ENCODE results near the gene AGBL4.

AGBL4 gene

DNA sequence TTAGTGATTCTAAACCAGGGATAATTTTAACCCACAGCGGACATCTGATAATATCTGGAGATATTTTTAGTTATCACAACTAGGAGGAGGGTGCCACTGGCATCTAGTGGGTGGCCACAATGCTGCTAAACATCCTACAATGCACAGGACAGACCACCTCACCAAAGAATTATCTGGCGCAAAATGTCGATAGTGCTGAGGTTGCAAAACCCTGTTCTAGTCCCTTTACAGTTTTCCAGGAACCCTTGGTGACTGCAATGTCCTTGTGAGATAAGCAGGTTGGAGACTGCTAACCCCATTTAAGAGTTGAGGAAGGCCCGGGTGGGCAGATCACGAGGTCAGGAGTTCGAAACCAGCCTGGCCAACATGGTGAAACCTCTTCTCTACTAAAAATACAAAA lies 1083.9 kb downstream of the AGBL4 start:
- DNase-seq = no peak

DNA sequence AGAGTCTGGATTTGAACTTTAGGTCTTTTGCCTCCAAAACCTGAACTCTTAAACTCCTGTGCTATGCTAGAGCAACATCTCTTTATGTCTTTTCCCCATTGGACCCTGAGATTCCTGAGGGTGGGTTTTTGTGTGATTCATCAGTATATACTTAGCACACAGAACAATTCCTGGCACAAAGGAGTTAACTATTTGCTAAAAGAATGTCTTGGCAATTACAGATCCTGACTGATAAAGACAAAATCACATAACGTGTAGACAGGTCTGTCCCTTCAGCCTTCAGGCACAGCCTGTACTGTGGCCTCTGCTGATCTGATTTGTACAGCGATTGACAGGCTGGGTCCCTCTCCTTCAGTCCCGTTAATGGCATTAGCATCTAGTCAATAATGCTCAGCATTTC lies 1084.7 kb downstream of the AGBL4 start:
- DNase-seq = no peak

DNA sequence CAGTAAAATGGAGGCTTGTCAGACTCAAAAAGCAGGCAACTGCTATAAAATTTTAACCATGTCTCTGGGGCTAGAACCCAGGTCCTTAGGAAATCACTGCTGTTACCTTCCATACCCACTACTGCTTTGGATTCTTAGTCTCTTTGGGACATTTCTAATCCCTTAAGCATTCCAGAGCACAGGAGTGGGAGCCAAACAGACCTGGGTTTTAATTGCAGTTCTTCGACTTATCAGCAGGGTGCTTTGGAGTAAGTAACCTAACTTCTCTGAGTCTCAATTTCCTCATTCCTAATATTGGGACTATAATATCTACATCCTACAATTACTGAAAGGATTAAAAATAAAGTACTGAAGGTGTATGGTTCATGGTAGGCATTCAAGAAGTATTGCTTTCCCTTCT lies 1086.0 kb downstream of the AGBL4 start:
- DNase-seq = no peak

DNA sequence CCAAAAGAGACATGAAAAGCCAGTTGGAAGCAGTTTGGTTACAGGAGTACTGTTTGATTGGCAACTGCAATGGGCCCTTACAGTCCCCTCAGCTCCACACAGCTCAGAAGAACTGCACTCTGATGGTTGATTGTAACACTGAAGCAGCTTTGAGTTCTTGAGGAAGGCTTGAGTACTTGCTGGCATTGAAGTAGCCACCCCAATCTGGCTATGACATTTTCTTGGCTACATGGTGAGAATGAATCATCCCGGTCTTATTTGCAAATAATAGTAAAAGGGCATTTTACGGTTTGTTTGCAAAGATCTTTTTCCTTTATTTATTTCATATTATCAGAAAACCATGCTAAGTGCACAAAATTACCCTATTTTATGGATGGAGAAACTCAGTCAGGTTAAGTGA lies 1087.3 kb downstream of the AGBL4 start:
- DNase-seq = no peak

DNA sequence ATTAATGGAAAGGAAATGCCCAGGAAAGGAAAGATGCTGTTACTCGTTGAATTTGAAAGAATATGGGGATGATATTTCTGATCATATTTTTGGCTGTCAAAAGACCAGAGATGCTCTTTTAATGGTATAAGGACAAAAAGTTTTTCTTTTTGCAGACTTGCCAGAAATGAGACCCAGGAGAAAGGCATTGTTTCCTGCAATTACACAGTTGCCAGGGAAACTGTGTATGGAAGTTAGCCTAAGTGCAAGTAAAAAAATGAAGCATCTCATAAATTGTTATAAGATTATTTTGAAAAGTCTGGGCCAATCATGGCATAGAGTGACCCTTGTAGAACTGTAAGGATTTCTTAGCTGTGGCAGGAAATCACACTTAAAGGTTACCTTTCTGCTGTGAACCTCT lies 1091.4 kb downstream of the AGBL4 start:
- no peak for DNase-seq

DNA sequence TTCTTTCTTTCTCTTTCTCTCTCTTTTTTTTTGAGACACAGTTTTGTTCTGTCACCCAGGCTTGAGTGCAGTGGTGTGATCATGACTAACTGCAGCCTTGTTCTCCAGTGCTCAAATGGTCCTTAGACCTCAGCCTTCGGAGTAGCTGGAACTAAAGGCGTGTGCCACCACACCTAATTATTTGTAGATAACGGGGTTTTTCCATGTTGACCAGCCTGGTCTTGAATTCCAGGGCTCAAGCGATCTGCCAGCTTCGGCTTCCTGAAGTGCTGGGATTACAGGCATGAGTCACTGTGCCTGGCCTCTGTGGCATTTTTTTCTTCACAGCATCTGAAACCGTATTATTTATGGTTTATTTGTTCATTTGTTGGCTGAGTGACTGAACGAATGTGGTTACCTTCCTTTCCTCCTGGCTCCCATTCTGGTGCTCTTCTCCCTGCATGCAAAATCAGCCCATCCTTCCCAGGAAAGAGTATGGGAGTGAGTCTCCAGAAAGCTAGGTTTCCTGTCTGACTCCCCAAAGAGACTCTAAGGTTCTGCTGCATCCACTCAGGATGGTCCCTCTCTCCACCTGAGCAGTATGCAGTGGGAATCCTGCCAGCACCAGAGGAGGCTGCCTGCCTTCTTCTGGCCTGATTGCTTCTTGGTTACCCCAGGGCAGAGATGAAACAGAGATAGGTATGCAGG lies 1092.1 kb downstream of the AGBL4 start:
- no peak for DNase-seq

DNA sequence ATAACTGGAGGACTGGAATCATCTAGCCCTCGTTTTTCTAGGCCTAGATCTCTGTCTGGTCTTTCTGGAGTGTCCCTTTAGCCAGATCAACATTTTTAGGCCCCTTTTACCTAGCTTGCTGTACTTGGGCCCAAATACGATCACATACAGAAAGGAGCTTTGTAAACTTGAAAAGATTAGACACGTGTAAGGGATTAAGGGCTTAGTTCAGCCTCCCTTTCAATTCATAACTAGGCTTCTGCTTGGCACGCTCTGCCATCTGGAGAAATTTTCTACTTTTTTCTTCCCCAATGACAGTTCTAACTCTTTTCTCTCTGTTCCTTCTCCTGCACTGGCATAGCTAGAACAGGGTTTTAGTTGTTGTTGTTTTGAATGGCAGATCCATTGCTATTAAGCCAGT lies 1093.7 kb downstream of the AGBL4 start:
- no peak for DNase-seq

DNA sequence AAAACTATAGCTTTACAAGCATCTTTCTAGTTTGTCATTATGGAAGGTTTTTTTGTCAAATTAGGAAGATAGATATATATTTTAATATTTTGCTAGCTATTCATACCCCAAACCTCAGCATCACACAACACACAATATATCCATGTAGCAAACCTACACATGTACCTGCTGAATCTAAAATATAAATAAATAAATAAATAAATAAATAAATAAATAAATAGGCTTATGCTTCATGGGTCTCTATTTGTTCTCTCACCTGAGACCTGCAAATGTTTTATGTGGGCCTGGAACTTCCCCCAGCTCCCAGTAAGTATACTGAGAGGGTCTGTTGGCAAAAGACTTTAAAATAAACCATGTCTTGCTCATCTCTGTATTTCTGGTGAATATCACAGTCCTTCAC lies 1099.7 kb downstream of the AGBL4 start:
- no peak for DNase-seq

DNA sequence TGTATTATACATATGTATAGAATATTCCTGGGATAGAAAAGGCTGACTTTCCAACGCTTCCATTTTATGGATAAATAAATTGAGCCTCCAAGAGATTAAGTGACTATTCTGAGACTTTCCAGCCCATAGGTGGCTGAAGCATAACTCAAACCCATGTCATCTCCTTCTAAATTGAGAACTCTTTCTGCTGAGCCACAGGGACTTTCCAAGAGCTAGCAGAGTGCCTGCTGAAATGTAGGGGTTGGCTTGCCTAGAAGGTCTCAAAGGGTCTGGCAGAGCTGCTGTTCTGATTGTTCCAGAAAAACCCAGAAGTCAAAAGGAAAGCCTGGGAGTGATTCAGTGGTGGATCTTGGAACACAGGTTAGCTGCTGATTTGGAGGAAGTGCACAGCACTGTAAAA lies 1100.6 kb downstream of the AGBL4 start:
- no peak for DNase-seq

DNA sequence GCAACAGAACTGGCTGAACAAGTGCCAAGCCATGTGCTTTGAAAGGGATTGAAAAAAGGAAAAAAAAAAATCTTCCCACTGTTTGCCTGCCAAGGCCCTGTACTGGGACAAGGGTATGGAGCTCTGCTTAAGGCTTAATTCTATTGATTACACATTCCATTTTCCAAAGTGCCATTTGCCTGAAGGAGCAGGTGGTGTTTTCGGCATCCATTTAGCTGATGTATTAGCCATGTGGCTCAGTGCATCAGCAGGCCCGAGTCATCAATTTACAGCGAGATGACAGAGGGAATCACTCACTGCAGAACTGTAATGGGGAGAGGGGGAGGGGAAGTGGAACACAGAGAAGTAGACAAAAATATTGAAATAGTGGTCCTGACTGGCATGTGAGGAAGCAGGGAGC lies 1102.9 kb downstream of the AGBL4 start:
- DNase-seq = no peak

DNA sequence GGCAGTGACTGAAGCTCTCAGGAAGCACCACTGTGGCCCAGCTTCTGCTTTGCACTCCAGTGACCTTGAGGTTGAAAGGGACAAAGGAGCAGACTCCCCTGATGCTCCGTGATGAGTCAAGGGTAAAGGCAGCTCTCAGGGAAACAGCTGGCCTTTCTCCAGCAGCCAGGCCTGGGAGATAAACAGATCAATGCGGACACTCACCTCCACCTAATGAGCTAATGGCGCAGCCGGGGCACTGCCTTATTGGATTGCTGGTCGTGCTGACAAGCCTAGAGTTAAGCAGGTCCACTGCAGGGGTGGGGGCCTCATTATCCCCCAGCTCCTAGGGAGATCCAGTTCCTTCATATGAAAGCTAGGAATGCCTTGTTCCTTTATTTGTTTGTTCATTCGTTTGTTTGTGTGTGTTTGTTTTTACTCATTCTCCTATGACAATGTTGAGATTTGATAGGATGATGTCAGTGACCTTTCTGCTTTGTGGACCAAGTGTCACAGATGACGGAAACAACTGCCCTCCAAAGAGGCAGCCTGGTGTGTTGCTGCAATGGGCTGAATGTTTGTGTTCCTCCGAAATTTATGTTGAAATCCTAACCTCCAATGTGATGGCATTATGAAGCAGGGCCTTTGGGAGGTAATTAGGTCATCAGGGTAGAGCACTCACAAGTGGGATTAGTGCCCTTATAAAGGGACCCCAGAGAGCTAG lies 1105.7 kb downstream of the AGBL4 start:
- DNase-seq = no peak

DNA sequence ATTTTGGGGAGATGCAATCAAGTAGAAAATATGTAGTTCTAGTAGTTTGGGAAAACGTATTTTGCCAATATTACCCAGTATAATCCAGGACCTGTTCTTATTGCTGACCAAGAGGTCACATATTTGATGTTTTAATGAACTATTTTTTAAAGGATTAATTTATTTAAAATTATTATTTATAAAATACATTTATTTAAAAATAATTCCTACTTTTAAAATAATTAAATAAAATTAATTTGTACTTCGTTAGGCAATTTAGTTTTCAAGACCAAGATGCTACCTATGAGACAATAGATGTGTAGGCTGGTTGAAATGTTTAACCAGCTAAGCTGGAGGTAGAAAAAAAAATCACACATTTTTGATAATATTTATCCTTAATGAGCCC lies 1106.7 kb downstream of the AGBL4 start:
- no peak for DNase-seq

DNA sequence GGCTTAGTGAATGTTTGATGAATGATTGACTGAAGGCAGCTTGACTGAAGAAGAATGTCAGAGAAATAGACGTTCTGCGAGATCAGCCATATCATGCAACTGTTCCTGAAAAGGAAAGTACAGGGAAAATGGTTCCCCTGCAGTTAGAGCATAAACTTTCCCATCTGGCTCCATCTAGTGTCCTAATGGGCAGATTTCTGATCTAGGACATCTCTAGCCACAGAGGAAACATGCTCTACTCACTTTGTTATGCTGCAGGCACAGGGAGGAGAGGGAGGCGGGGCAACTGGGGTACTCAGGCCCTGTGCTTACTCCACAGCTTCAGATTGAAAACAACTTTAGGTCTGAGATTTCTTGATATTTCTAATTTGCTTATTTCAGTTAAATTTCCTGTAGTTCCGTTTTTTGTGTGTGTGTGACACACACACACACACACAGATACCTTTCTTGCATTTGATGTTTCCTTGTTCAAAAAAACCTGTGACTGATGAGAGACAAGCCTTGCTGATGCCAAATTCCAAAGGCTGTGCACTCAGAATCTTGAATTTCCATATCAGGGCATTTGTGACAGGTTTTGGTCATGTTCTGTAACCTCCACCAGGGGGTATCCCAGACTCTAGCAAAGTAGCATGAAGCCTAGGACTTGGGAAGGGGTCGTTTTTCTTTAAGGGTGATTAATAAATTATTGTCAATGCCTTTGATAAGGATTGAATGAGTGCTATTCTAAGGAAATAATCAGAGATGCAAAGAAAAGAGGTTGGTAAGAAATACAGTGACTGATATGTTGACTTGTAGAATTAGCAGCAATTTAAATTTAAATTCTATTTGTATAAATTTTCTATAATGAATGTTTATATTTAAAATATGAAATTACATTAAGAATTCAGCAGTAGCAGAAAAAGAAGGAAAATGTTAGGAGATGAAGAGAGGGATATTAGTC lies 1107.4 kb downstream of the AGBL4 start:
- DNase-seq = no peak

DNA sequence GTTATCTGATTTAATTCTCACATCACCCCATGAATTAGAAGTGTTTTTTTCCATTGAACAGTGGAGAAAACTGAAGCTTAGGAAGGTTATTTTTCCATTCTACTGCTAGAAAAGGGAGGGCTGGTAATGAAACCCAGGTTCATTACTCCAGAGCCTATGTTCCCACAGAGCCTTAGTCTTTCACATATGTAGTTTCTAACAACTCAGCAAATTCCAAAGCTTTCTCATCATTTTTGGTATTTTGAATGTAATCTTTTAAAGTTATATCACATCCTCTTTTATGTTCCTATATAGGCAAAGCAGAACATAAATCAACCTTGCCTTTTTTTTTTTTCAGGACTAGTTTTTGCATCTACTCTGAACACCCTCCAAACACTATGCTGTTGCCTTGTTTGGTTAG lies 1115.1 kb downstream of the AGBL4 start:
- DNase-seq = no peak

DNA sequence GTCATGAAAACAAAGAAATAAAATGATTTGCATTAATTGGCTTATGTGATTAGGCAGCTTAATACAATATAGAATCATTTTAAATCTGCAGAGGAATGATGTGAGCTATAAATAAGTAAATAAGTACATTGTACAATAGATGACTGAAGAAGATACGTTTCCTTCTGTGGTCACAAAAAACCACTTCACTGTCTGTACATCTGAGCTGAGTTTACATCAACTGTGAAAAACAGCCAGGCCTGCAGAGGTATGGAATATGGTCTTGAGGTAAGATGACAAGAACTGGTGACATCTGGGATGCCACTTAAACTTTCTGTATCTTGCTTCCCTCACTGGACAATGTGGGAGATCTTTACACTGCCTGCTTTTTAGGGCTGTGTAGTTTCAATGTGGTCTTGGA lies 1117.0 kb downstream of the AGBL4 start:
- DNase-seq = no peak

DNA sequence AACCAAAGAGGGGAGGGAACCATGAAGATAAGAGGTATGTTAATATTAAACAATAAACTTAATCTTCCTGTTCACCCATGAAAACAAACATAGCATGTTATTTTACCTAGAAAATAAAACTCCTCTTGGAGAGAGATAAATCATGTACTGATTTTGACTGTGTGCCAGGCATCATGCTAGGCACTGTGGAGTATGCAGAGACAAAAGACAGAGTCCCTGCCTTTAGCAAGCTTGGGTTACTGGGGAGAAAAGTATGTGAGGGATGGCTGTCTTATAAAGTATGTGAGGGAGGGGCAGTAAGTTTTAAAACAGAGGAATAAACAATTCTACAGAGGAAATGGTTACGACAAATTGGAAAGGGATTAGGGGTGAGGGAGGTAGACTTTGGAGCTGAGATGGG lies 1117.6 kb downstream of the AGBL4 start:
- no peak for DNase-seq

DNA sequence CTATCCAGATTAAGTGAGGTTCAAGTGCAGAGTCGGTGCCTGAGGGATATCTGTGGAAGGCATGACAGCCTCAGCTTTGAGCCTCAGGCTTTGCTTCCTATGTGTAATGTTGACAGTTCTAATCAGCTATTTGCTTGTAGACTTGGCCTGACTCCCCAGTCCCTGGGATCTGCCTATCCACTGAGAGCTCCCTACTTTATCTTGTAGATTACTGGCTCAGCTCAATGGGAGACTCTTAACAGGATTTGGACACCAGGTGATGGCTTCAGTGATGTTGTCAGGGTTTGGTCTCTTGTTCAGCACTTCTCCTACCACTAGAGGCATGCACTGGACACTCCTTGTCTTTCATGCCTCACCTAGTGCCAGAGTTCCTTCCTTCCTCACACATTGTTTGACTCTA lies 1120.5 kb downstream of the AGBL4 start:
- no peak for DNase-seq

DNA sequence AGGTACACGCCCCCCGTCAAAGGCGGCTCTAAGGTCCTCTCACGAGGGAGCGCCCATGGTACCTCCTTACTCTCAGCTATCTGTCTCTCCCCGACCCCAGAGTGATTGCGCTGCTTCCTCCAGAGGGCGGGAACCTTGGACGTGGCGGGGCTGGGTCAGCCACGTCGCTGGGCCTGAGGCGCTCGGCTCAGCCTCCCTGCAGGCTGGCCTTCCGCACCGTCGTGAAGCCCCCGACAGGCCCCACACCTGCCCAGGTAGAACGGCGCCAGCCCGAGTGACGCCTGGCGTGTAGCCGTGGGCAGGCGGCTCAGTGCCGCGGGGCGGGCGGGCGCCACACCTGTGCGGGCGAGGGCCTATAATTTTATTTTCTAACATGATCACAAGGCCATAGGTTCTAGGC lies 1124.9 kb downstream of the AGBL4 start:
- no peak for DNase-seq

DNA sequence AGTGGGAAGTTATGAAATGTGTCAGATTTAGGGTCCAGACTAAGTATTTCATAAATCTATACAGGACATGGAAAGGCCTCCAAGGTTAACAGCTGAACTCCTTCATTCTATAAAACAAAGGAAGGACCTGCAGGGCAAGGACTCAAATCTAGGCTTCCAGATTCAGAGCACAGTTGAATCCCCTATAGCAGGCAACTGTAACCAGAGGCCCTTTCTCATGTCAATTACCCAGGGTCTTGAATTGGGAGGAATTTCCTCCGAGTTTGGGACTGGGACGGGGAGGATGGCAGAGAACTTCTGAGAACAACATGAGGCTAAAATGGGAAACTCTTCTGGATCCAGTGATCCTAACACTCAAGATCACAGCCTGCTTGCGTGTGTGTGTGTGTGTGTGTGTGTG lies 1134.1 kb downstream of the AGBL4 start:
- DNase-seq = no peak

DNA sequence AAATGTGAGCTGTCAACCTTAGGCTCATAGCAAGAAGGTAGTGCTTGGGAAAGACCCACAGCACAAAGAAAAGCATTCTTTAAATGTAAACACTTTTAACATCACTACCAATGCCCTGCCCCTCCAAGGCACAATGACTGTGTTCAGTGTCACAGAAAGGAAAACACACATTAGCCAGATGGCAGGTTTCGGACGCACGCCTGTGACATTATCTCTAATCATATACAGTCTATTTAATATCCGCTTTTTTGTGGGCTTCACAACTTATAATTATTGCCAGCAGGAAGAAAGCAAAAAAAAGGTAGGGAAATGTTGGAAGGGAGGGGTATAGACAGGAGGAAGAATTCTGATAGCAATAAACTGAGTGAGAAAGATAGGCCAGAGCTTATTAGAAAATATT lies 1134.7 kb downstream of the AGBL4 start:
- DNase-seq = no peak

DNA sequence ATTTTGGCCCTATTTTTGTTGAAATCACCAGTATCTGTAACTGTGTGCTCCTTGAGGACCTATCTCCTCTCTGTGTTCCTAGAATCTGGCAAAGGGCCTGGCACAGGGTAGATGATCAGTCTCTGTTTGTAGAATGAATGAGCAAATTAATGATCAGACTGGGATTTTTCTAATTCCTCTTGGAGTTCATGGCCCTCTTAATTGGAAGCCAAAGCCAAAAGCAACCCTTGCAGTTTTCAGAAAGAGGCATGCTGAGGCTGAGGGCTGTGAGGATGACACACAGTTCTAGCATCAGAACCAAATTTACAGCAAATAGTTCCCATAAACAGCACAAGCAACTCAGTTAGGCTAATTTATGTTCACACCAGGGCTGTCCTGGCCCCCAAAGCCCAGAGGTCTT lies 1136.0 kb downstream of the AGBL4 start:
- DNase-seq = no peak

DNA sequence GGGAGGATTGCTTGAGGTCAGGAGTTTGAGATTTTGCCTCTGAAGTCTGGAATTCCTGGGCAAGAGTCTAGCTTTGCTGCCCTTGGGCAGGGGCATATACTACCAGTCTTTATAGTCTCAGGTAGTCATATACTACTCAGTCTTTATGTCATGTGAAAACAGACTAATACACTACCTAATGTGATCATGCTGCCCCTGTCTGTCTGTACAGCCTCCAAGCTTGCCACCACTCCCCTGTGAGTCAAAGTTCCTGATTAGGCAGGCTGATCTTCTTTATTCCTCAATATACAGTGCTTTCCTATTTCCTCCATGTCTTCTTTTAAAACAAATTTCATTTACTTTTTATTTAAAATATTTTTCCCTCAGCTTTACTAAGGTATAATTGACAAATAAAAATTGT lies 1141.7 kb downstream of the AGBL4 start:
- DNase-seq = no peak

DNA sequence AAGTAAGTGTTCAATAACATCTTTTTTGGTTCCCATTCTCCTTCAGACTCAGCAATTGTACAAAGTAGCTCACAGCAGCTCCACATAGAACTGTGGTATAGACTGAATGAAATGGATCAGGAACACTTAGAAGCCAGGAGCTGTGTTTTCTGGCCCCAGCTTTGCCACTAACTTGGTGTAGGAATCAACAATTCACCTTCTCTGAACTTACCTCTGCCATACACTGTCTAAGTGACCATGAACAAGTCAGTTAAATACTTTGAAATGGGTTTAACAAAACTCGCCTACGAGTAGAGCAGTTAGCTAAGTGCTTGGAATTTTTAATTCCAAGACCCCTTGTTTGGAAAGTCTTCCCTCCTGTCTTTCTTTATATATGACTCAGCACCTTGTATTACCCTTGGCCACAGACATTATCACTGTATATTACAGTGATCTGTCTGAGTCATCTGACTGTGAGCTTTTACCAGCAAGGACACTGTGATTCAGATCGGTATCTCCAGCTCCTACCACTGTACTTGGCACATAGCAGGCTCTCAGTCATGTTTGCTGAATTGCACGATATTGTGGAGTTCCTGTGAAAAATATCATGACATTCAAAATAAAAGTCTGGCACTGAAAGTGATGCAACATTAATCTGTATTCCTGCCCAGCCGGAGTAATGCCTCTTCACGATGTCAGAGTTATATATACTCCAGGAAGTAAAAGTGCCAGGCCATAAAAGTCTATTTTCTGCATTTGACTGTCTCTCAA lies 1145.4 kb downstream of the AGBL4 start:
- no peak for DNase-seq
